GM21360 (cell line): ENCODE data around the gene IL17REL.

Experiments
- ATAC-seq: cut with Tn5 transposase; IDR thresholded peaks from one replicate; pipeline ENCODE4 v1.9.1; 2021; ENCODE audit warnings: mild to moderate bottlenecking, moderate library complexity; ENCODE audit not compliant: unreplicated experiment

IL17REL gene

DNA sequence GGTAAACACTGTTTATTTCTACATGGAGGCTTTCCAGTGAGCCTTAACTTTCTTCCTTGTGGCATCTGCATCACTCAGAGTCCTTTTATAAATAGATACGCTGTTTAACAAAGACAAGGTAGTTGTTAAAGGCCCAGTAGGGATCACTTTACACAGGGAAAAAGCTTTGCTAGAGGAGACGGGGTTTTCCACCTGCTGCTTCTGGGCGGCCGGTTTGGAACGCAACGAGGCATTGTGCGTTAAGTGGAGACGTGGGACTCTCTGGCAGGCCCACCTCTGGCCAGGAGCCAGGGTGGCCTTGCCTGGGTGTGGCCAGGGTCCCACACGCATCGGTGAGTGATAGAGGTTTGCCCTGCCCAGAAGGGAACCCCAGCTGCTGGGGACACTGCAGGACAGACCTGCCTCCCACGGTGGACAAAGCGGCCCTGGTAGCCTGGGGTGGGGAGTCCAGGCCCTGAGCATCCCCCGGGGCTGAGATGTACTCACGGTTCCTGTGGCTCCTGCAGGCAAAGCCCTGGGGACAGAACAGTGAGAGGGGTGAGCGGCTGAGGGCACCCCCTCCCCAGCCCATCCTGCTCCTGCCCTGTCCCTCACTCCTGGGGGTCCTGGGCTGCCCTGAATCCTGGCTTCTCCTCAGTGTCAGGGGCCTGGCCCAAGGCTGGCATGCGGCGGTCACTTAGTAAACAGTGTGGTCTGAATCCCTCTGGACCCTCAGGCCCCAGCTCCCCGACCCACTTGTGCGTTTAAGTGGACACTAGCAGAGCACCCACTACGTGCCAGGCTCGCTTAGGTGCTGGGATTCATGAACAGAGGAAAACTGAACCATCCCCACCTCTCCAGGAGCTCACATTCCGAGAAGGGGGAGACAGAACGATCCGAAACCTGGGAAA lies 4.2 kb downstream of the IL17REL start:
- no peak for ATAC-seq

GRCh38 chr22:50007057-50007511 lies 5.5 kb downstream of the IL17REL start:
- no peak for ATAC-seq

DNA sequence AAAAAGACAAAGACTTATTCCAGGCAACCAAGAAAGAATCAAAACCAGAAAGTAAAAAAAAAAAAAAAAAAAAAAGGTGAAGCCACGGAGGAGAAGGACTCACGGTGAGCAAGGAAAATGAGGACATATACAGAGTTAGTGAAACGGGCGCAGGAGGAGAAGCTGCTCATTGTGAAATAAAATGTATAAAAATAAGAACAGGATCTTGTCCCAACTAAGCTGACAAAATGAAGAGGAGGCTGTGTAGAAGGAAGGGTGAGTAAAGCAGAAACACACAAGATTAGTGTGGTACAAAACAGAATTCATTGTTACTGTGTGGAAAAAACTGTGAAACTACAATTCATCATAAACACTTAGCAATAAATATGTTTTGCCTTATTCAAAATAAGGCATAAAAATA lies 7.6 kb downstream of the IL17REL start:
- no peak for ATAC-seq

DNA sequence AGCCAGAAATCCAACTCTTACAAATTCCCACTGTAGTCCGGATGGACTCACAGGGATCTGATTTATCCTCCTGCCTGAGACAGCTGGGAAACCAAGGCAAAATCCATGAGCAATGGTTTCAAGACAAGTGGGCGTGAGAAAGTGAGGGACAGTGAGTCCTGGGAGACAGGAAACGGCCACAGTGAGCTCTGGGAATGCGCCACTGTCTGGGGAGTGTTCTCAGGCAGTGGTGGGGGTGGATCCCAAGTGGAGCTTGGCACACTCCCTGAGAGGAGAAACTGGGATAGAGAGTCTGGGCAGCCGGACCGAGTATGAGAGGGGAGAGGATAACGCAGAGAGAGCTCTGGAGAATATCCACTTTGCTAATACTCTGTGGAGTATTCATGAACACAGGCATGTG lies 9.8 kb downstream of the IL17REL start:
- ATAC-seq, result no peak

GRCh38 chr22:50001388-50002231 lies 11.0 kb downstream of the IL17REL start:
- no peak for ATAC-seq

DNA sequence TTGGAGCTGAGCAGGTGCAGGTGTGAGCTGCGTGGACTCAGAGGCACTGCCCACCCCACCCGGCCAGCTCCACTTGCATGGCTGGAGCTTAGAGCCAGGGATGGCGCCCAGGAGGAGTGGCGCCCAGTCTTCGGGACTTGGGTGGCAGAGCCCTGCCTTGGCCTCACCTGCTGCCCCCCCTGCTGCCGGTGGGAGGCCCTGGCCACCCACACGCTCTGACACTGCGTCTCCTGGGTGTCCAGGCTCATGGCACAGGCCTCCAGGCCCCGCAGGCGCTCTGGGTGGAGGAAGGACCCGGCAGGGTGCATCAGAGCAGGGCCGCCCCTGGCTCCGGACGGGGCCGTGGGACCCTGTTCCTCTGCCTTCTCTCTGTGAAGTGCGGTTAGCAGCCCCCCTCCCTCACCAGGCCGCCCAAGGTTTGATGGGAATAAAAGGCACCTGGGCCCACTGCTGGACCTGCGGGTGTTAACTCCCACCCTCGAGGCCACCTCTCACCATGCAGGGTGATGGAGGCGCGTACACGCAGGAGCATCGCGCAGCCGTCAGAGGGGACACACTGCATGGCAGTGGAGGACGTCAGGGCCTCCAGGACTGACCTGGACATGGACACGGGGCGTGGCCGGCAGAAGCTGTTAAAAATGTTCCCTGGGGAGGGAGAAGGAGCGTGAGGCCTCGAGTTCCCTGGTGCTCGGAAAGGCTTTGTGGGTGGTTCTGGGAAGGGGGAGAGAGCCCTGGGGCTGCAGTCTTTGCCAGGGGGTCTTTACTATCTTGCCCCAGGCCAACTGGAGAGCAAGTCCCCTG lies 11.8 kb downstream of the IL17REL start:
- no peak for ATAC-seq

GRCh38 chr22:49999946-50000586 lies 12.5 kb downstream of the IL17REL start:
- no peak for ATAC-seq

DNA sequence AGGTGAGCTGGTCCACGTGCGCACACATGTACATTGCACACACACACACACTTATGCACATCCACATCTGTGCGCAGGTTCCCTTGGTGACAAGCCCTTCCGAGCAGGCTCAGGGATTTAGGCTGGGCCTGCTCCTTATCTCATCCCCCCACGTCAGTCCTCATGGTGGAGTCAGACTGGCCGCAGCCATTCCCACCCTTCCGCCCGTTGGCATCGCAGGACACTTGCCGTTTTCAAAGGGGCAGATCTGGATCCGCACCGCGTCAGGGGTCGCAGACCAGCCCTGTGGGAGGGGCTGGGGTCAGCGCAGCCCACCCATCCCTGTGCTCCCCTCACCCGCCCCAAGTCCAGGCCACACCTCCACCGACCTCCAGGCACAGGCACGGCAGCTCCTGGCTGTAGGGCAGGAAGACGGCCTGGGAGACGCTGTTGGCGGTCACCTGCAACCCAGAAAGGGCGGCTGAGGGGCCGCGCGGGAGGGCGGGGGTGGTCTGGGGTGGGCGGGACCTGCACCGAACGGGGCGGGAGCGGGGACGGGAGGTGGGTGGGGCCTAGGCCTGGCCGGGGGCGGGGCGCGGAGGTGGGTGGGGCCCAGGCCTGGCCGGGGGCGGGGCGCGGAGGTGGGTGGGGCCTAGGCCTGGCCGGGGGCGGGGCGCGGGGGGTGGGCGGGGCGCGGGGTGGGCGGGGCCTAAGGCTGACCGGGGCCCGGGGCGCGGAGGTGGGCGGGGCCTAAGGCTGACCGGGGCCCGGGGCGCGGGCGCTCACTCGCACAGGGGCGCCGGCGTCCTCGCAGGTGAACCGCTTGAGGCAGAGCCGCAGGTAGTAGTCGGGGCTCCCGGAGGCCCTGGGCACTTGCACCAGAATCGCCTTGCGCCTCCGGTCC lies 13.3 kb downstream of the IL17REL start:
- ATAC-seq, result no peak

- no peak for ATAC-seq
Observed at GRCh38 chr22:49998718-49999062, 13.9 kb downstream of the IL17REL start.

DNA sequence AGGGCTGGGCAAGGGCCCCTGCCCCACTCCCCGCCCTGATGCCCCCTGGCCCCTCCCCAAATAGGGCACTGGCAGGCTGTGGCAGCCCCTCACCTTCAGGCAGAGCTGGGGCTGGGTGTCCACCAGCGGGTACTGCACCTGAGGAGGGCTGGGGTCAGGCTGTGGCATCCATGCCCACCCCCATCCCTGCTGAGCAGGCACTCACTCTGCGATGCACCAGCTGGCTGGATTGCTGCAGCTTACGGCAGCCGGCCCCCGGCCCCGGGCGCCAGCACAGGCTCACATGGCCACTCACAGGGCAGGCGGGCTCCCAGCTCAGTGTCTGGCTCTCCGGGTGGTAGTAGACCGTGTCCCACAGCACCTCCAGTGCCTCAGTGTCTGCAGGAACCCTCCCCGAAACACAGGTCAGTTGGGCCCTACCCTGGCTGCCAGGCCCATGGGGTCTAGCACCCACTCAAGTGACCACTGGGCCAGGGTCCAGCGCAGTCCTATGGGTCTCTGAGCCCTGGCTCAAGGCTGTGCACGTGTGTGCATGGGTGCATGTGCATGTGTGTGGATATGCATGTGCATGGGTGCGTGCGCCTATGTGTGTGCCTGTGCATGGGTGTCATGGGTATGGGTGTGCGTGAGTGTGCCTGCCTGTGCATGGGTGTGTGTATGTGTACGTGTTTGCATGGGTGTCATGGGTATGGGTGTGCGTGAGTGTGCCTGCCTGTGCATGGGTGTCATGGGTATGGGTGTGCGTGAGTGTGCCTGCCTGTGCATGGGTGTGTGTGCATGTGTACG lies 14.4 kb downstream of the IL17REL start:
- no peak for ATAC-seq

DNA sequence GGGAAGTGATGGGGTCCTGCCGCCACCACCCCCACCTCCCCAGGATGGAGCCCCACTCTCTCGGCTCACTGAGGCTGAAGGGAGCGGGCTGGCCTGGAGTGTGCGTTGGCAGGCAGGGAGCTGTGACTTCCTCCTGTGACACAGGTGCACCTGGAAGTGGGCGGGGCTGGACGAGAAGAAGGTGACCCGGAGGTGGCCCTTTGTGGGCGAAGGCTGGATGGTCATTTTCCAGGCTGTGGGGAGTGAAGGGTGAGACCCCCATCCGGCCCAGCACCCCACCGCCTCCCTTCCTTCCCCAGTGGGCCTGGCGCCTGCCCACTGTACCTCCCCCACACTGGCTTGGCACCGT lies 15.3 kb downstream of the IL17REL start:
- ATAC-seq, result no peak

DNA sequence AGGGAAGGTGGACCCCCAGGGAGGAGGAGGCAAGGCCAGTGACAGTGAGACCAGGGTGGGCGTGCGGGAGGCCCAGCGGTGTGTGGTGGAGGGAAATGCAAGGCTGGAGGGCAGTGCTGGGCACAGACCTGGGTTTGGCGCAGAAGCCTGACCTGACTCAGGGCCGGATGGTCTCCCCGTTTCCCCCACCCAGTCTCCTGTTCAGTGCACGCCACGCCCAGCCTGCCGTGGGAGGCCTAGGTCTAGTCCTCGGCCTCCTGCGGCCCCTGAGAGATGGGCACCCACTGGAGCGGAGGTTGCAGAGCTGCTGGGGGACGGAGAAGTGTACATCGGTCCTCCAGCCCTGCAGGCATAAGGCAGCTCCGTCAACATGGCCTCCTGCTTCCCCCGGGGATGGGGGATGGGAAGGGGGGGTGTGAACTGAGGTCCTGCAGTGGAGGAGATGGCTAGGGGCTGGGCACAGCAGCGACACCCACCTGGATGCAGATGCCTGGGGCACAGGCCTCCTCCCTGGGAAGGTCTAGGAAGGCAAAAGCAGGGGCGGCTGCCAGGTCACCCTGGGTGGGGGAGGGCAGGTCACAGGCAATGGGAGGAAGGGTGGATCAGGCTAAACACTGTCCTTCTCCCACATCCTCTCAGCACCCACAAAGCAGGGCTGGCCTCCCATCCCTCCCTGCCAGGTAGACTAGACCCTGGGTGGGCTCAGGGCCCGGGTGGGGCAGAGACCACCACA lies 15.9 kb downstream of the IL17REL start:
- no peak for ATAC-seq

GRCh38 chr22:49996119-49996517 lies 16.4 kb downstream of the IL17REL start:
- no peak for ATAC-seq

GRCh38 chr22:49995361-49996118 lies 17.0 kb downstream of the IL17REL start:
- no peak for ATAC-seq

DNA sequence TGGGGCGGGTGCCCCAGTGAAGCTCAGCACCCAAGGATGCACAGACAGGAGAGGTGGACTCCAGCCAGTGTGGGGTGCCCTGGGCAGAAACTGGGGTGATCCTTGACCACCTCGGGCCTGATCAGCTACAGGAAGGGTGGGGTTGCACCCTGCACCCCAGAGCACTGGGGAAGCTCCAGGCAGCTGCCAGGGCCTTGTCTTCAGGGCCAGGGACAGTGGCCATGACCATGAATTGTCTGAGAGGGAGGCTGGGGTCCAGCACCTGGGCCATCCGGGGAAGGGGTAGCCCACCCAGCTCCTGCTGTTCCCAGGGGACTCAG lies 17.6 kb downstream of the IL17REL start:
- no peak for ATAC-seq

DNA sequence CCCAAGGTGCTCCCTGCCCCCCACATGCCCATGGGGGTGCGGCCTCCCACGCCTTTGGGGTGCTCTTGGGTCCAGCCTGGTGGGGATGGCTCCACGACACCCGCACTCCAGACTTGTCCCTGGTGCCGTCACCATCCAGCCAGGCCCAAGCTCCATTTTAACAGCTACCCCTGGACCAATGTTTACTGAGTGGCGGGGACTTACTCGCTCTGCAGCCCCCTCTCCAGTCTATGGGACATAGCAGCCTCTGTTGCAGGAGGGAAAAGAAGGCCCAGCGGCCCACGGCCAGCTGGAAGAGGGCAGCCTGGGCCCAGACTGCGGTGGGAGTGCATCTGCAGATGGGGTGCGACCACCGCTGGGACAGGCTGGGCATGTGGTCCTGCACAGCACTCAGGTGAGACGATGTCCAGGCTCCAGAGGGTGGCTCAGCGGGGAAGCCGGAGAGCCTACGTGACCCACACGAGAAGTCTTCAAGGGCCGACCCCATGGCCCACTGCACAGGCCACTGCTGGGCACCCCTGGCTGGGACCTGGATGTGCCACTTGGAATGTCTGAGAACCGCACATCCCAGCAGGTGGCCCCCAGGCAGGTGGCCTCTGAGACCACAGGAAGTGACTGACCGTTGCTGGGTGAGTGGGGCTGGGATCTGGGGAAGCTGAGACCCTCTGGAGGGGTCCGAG lies 18.1 kb downstream of the IL17REL start:
- no peak for ATAC-seq

- no peak for ATAC-seq
Observed at GRCh38 chr22:49993649-49994360, 18.8 kb downstream of the IL17REL start.
